ENCODE results near the gene FBXL7.

DNA sequence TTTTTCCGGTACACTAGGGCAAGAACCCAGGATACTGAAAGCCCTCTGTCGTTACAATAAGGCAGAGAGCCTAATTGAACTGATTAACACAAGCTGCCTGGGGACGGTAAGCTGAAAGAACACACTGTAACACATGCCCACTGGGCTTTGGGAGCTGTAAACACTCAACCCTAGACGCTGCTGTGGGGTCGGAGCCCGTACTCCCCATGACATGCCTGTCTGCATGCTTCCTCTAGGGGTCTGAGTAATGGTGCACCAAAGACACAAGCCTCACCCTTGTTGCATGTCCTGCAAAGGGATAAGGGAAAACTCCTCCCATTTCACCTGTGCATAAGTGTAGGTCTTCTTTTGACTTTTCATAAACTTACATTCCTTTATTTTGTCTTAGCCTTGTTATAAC, 194.0 kb downstream of the FBXL7 start:
- TF ChIP-seq, protein P1, sequence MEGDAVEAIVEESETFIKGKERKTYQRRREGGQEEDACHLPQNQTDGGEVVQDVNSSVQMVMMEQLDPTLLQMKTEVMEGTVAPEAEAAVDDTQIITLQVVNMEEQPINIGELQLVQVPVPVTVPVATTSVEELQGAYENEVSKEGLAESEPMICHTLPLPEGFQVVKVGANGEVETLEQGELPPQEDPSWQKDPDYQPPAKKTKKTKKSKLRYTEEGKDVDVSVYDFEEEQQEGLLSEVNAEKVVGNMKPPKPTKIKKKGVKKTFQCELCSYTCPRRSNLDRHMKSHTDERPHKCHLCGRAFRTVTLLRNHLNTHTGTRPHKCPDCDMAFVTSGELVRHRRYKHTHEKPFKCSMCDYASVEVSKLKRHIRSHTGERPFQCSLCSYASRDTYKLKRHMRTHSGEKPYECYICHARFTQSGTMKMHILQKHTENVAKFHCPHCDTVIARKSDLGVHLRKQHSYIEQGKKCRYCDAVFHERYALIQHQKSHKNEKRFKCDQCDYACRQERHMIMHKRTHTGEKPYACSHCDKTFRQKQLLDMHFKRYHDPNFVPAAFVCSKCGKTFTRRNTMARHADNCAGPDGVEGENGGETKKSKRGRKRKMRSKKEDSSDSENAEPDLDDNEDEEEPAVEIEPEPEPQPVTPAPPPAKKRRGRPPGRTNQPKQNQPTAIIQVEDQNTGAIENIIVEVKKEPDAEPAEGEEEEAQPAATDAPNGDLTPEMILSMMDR (conservative IDR thresholded peaks at IDR 0.05), result no peak
- TF ChIP-seq EZH2 (IDR thresholded peaks at IDR 0.05; ENCODE audit: low read depth), result no peak
